ENCODE measurements around the gene ZSCAN21. TPM values are rescaled to one million over a fixed set of nuclear protein-coding genes. Genes with fewer than 3 reads are reported as not detected.
A peak's percentile ranks its signal among the peaks of the same experiment; 100 is the strongest.

ZSCAN21 gene
- total and polyA plus RNA-seq, 10 of the 15 experiments (the other 5 are each of a cell fraction or from before 2014, with no cell fraction given), result 1.9 to 9.6 (median 7.1) TPM

- Histone ChIP-seq H3K4me2 (ENCODE audit: control insufficient read depth, insufficient read depth) (no peak overlapping the region), H2AFZ (ENCODE audit: control insufficient read depth, low read depth, low read length) (no peak overlapping the region), H3K9me3 (replicated peaks; ENCODE audit: control insufficient read depth, insufficient read depth, low read length) (no peaks in the 10 kb centered on the region), H3K79me2 (ENCODE audit: control insufficient read depth, insufficient read depth, low read length) (no peaks in the 10 kb centered on the region), H3K4me1 (ENCODE audit: control insufficient read depth, insufficient read depth, low read length) (no peaks in the 10 kb centered on the region), H3K27me3 (replicated peaks in 1 of 2; ENCODE audit: control insufficient read depth in 2 of 2, insufficient read depth in 2 of 2, low read length in 1 of 2) (no peaks in the 10 kb centered on the region), H3K9ac (ENCODE audit: control insufficient read depth, insufficient read depth, low read length) (no peak overlapping the region), H4K20me1 (ENCODE audit: control insufficient read depth, insufficient read depth) (no peaks in the 10 kb centered on the region), H3K36me3 (ENCODE audit: control insufficient read depth in 2 of 2, insufficient read depth in 2 of 2, low read length in 1 of 2) (peaks cover 2 to 9% of the 10 kb centered on the region in 2 experiments; a peak in 2 of 4 replicates), H3K4me3 (no peak overlapping the region), H3K27ac (ENCODE audit: control insufficient read depth, insufficient read depth) (peak overlapping the region; percentile 3; the same call in 1 of the 2 replicates)
- CTCF ChIA-PET, result interaction anchor here (0.7 to 1.5 kb wide), 6 partner anchors 9 to 72 kb away, joined by 3 to 5 read pairs (median 4); partner anchors contain the start of gene ZSCAN21
- WGBS (ENCODE audit: insufficient coverage, insufficient replicate concordance, low lambda C conversion rate, missing lambda C conversion rate), result 28% methylated on average over 5 of the region's 5 CpGs
- RAD21 ChIA-PET (ENCODE audit: unreplicated experiment), result interaction anchor here (0.7 to 2.7 kb wide), 2 partner anchors 10 to 44 kb away, joined by 4 to 10 read pairs; partner anchors contain the start of gene ZSCAN21
- DNase-seq (ENCODE audit: low read depth, low spot score) (no peak), ATAC-seq (peak; percentile 46; the same call in 2 of the 3 replicates), FAIRE-seq (no peak)
- TF ChIP-seq ZNF592 (IDR thresholded peaks at IDR 0.05), result no peak
- TF ChIP-seq STAT3 (IDR thresholded peaks at IDR 0.05; ENCODE audit: low read depth, low read length), result no peak
- no peak for TF ChIP-seq IKZF2 (IDR thresholded peaks at IDR 0.05)
- TF ChIP-seq STAT1 (conservative IDR thresholded peaks at IDR 0.05), result no peak
- no peak for TF ChIP-seq FOXK2 (IDR thresholded peaks at IDR 0.05)
- no peak for TF ChIP-seq ZNF622 (IDR thresholded peaks at IDR 0.05)
- TF ChIP-seq POU2F2 (IDR thresholded peaks at IDR 0.05; ENCODE audit: borderline replicate concordance, low read depth, low read length), result 0 out of 3 replicates have a peak, but pooled peaks have one; percentile 28
- TF ChIP-seq MYB (IDR thresholded peaks at IDR 0.05; ENCODE audit: borderline replicate concordance, low read depth, low read length), result no peak
- TF ChIP-seq ZNF384 (IDR thresholded peaks at IDR 0.05; ENCODE audit: borderline replicate concordance, low read depth, low read length), result peak; percentile 36
- TF ChIP-seq CUX1 (IDR thresholded peaks at IDR 0.05; ENCODE audit: insufficient replicate concordance, low read depth, low read length), result no peak
- no peak for TF ChIP-seq RBBP5 (conservative IDR thresholded peaks at IDR 0.05)
- TF ChIP-seq FOXM1 (IDR thresholded peaks at IDR 0.05; ENCODE audit: low read depth, low read length), result no peak
- TF ChIP-seq JUND (IDR thresholded peaks at IDR 0.05; ENCODE audit: low read depth, low read length), result no peak
- POLR2A ChIA-PET, result interaction anchor here (0.7 to 1.3 kb wide), 5 partner anchors 9 to 61 kb away, joined by 3 to 7 read pairs (median 3); partner anchors contain the start of gene ZNF3
- intact Hi-C loops (cut with micrococcal nuclease; ENCODE audit: unreplicated experiment) (no loop called here), in situ Hi-C loops (cut with MboI) (no loop called here)
- SMC1A ChIA-PET (ENCODE audit: uncharacterized antibody, unreplicated experiment), result interaction anchor here (0.9 to 1.8 kb wide), 4 partner anchors 9 to 23 kb away, joined by 3 read pairs; partner anchors contain the start of gene ZSCAN21
- BruUV-seq (replicated peaks), result no TSS peak
Observed at GRCh38 chr7:100059251-100059739, 9.7 kb downstream of the ZSCAN21 start.

All from GM12878 (cell line).